Right lobe of liver (tissue), 4 donors: ENCODE data around the gene KIF26A.

Experiments used
- CTCF ChIP-seq, 4 donors: fragments of 200-600 bp in 3 of 4; fragments of 450-650 bp in 1 of 4; IDR thresholded peaks; one replicate each; pipeline versions ENCODE4 v1.5.1 to v1.8.0; 2016 to 2022; ENCODE audit warnings: antibody characterized with exemption in 4 of 4, mild to moderate bottlenecking in 2 of 4
- POLR2A ChIP-seq: fragments of 450-650 bp; IDR thresholded peaks from one replicate; pipeline ENCODE4 v1.6.1; 2017; ENCODE audit warnings: antibody characterized with exemption, mild to moderate bottlenecking
- donor health status: DM: no; HTN: no; CAD: no.
- donor health status: DM: no; HTN: no; CAD: no.
- donor health status: DM: no; HTN: yes; CAD: no.

DNA sequence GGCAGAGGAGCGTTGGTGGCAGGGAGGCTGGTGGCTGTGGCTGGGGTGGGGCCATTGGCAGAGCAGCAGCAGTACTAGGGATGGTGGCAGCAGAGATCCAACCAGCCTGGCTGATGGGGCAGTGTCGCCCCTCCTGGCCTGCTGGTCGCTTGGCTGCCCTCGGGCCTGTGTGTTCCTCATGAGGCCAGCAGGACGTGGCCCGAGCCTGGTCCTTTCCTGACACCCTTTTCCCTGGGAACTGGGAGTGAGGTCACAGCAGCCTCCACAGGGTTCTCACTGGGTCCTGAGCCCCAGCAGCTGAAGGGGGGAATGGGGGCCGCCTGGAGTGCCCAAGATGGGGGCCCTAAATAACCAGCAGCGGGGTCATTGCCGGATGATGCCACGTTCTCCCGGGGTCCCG, 46.1 kb downstream of the KIF26A start:
- TF ChIP-seq CTCF (IDR thresholded peaks at IDR 0.05) (no peak), POLR2A (no peak)
